GM19099 (cell line): ENCODE data around the gene HPS3.

Source experiments
- POLR2A ChIP-seq: IDR thresholded peaks from 3 replicates; pipeline ENCODE4 v1.6.1; 2011; ENCODE audit warnings: low read depth; ENCODE audit not compliant: insufficient read length; ENCODE audit errors: extremely low read depth

The HPS3 gene

GRCh38 chr3:149101641-149102040 is 27.8 kb upstream of the HPS3 start:
- no peak for TF ChIP-seq POLR2A

- no peak for TF ChIP-seq POLR2A
Measured at GRCh38 chr3:149104484-149104883, 25.0 kb upstream of the HPS3 start.

GRCh38 chr3:149114458-149114857 is 15.0 kb upstream of the HPS3 start:
- no peak for TF ChIP-seq POLR2A

- no peak for TF ChIP-seq POLR2A
Measured at GRCh38 chr3:149115114-149115513, 14.3 kb upstream of the HPS3 start.

- no peak for TF ChIP-seq POLR2A
Measured at GRCh38 chr3:149118724-149119123, 10.7 kb upstream of the HPS3 start.

GRCh38 chr3:149119466-149119865 is 10.0 kb upstream of the HPS3 start:
- no peak for TF ChIP-seq POLR2A

GRCh38 chr3:149120051-149120972 is 9.1 kb upstream of the HPS3 start:
- no peak for TF ChIP-seq POLR2A

- no peak for TF ChIP-seq POLR2A
Measured at GRCh38 chr3:149122721-149123578, 6.5 kb upstream of the HPS3 start.

GRCh38 chr3:149128821-149129220 is 617 bp upstream of the HPS3 start:
- no peak for TF ChIP-seq POLR2A

- no peak for TF ChIP-seq POLR2A
Measured at GRCh38 chr3:149131589-149131988, 2.2 kb downstream of the HPS3 start.

GRCh38 chr3:149134575-149134974 is 5.1 kb downstream of the HPS3 start:
- no peak for TF ChIP-seq POLR2A

GRCh38 chr3:149142682-149143081 is 13.2 kb downstream of the HPS3 start:
- TF ChIP-seq POLR2A, result no peak

- no peak for TF ChIP-seq POLR2A
Measured at GRCh38 chr3:149145356-149145755, 15.9 kb downstream of the HPS3 start.

GRCh38 chr3:149145974-149146373 is 16.5 kb downstream of the HPS3 start:
- TF ChIP-seq POLR2A, result no peak

- no peak for TF ChIP-seq POLR2A
Measured at GRCh38 chr3:149150436-149150835, 21.0 kb downstream of the HPS3 start.

- no peak for TF ChIP-seq POLR2A
Measured at GRCh38 chr3:149151843-149152242, 22.4 kb downstream of the HPS3 start.
